GM12864 (cell line): ENCODE results near the gene CFAP77.

Source experiments
- DNase-seq: peaks from one replicate; pipeline ENCODE4 v3.0.0-alpha.2; 2011; ENCODE audit warnings: low read depth
- H3K4me3 ChIP-seq: 2 replicates; pipeline ENCODE4 v1.5.1; 2011; ENCODE audit warnings: mild to moderate bottlenecking, low read depth, low read length, control low read depth
- CTCF ChIP-seq: IDR thresholded peaks from 2 replicates; pipeline ENCODE4 v1.5.1; 2011; ENCODE audit warnings: low read depth, mild to moderate bottlenecking, moderate library complexity, low read length, control low read depth, inconsistent platforms; ENCODE audit errors: missing control alignments

The CFAP77 gene

GRCh38 chr9:132591244-132591643 is 181.2 kb downstream of the CFAP77 start:
- no peak for DNase-seq
- no peak overlapping the region for H3K4me3 ChIP-seq
- TF ChIP-seq CTCF: no peak

- no peak for TF ChIP-seq CTCF
- no peak for DNase-seq
- H3K4me3 ChIP-seq: no peak overlapping the region
These were observed 181.8 kb downstream of the CFAP77 start for GRCh38 chr9:132591751-132592314.

- no peak overlapping the region for H3K4me3 ChIP-seq
- DNase-seq: no peak
These were observed 182.4 kb downstream of the CFAP77 start for GRCh38 chr9:132592451-132592850.

GRCh38 chr9:132594412-132594811 is 184.4 kb downstream of the CFAP77 start:
- H3K4me3 ChIP-seq: no peak overlapping the region
- DNase-seq: no peak
- no peak for TF ChIP-seq CTCF

More at GRCh38 chr9:132592451-132592850, 182.4 kb downstream of the CFAP77 start:
- no peak for TF ChIP-seq CTCF

- DNase-seq: no peak
- H3K4me3 ChIP-seq: no peak overlapping the region
- TF ChIP-seq CTCF: no peak
These were observed 185.3 kb downstream of the CFAP77 start for GRCh38 chr9:132595319-132595718.

- no peak for TF ChIP-seq CTCF
- no peak for DNase-seq
- H3K4me3 ChIP-seq: no peak overlapping the region
These were observed 186.2 kb downstream of the CFAP77 start for GRCh38 chr9:132596200-132596599.

- H3K4me3 ChIP-seq: no peak overlapping the region
- no peak for TF ChIP-seq CTCF
- no peak for DNase-seq
These were observed 187.2 kb downstream of the CFAP77 start for GRCh38 chr9:132597073-132597775.
